Right atrium auricular region (tissue), 2 donors: ENCODE measurements around the gene BCKDHB. TPM values are rescaled to one million over a fixed set of nuclear protein-coding genes. Genes with fewer than 3 reads are reported as not detected.

Source experiments
- DNase-seq: peaks from one replicate; pipeline ENCODE4 v3.0.0-alpha.2; 2019; ENCODE audit warnings: low spot score
- H3K27ac ChIP-seq, 2 donors: fragments of 200-600 bp; sonication (generic); 1 replicate in 1 of 2; 2 replicates in 1 of 2; pipeline ENCODE4 v1.5.1; 2016 to 2019
- H3K27me3 ChIP-seq, 2 donors: fragments of 200-600 bp; sonication (generic); one replicate each; pipeline versions ENCODE4 v1.5.1 to v1.6.0; 2017 to 2019
- H3K36me3 ChIP-seq: fragments of 200-600 bp; sonication (generic); one replicate; pipeline ENCODE4 v1.5.1; 2016
- H3K4me1 ChIP-seq, 2 donors: fragments of 200-600 bp; sonication (generic); one replicate each; pipeline versions ENCODE4 v1.5.1 to v1.6.0; 2017 to 2019
- H3K4me3 ChIP-seq, 2 donors: fragments of 200-600 bp; sonication (generic); 1 replicate in 1 of 2; 2 replicates in 1 of 2; pipeline ENCODE4 v1.5.1; 2017 to 2019; ENCODE audit warnings: mild to moderate bottlenecking in 1 of 2, moderate library complexity in 1 of 2
- H3K9me3 ChIP-seq, 2 donors: fragments of 200-600 bp; sonication (generic); one replicate each; pipeline ENCODE4 v1.5.1; 2019
- CTCF ChIP-seq, 2 donors: fragments of 200-600 bp; sonication (generic); IDR thresholded peaks; one replicate each; pipeline ENCODE4 v1.5.1; 2019; ENCODE audit warnings: antibody characterized with exemption in 2 of 2
- total RNA-seq, 2 donors: library from RNA; depleted of rRNA; stranded (reverse); fragments of >200 nt; gene quantifications; one replicate each; pipeline ENCODE4 v1.1.0, GENCODE V29; 2016

Gene BCKDHB
- total RNA-seq, 2 donors from 2014 or later = 8.1 to 23.3 TPM

DNA sequence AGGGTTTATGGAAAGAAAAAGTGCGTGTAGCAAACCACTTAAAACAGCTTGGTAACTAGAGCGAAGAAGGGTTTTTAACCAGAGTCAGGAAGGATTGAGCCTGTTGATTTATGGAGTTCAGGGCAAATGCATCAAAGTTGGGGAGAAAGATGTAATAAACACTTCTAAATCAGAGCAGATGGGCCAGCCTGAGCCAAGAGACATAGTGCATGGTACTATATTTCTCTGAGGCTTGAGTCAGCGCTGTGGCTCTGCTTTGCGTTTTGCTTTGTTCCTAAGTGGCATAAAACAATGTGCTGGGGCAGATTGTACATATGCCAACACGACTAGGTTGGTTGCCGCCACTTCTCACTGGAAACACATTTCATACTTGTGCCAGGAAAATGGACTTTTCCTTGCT lies 111.3 kb downstream of the BCKDHB start:
- Histone ChIP-seq H3K4me1 (no peaks in the 10 kb centered on the region), H3K27ac (no peak overlapping the region), H3K9me3 (peaks cover 0 to 4% of the 10 kb centered on the region in 2 donors), H3K36me3 (no peaks in the 10 kb centered on the region), H3K4me3 (no peak overlapping the region), H3K27me3 (no peaks in the 10 kb centered on the region)
- no peak for DNase-seq
- no peak for TF ChIP-seq CTCF (IDR thresholded peaks at IDR 0.05)

- H3K36me3 ChIP-seq = no peaks in the 10 kb centered on the region
- no peak overlapping the region for H3K4me3 ChIP-seq
- H3K4me1 ChIP-seq = no peaks in the 10 kb centered on the region
- no peak for DNase-seq
- H3K27ac ChIP-seq = peak overlapping the region in 1 of 2 donors; percentile 38
- no peaks in the 10 kb centered on the region for H3K27me3 ChIP-seq
- peaks cover 0 to 4% of the 10 kb centered on the region in 2 donors for H3K9me3 ChIP-seq
- TF ChIP-seq CTCF (IDR thresholded peaks at IDR 0.05) = no peak
These were observed 117.3 kb downstream of the BCKDHB start for GRCh38 chr6:80223743-80224212.

DNA sequence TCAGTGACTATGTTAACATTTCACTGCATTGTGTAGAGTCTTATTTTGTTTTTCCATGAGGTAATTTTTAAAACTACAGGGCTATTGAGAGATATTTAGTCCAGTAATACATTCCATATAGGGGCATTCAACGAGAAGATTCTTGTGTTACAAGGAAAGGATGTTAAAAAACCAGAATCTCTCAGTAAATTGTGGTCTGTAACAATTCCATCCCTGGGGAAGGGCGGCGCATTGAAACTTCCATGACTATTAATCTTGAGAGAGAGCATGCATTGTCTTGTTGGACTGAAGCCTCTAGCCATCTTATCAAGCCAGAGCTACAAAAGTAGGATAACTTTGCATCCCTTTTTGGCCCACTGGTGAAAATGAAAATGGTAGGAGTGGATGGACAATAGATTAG lies 119.7 kb downstream of the BCKDHB start:
- Histone ChIP-seq H3K4me3 (no peak overlapping the region), H3K4me1 (no peaks in the 10 kb centered on the region), H3K9me3 (no peaks in the 10 kb centered on the region), H3K27ac (no peak overlapping the region), H3K27me3 (no peaks in the 10 kb centered on the region), H3K36me3 (no peaks in the 10 kb centered on the region)
- TF ChIP-seq CTCF (IDR thresholded peaks at IDR 0.05) = no peak
- DNase-seq = no peak

DNA sequence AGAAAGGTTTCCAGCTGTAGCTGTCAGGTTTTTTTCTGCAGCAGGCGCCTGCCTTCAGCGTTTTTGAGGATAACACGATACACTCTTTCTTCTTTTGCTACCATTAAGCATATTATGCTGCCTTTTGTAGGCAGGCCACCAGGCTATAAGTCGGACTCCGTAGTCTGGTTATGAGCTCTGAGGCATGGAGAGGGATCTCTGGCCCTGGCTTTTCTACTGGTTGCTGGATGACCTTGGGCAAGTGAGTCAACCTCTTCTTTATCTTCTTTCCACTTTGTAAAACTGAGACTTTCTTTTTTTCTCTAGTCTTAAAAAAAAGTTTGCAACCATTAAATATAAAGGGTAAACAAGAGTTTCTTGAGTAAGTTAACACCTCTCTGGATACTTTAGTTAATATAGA lies 120.2 kb downstream of the BCKDHB start:
- H3K27me3 ChIP-seq = no peaks in the 10 kb centered on the region
- H3K4me1 ChIP-seq = no peaks in the 10 kb centered on the region
- H3K36me3 ChIP-seq = no peaks in the 10 kb centered on the region
- TF ChIP-seq CTCF (IDR thresholded peaks at IDR 0.05) = no peak
- H3K9me3 ChIP-seq = no peaks in the 10 kb centered on the region
- no peak overlapping the region for H3K27ac ChIP-seq
- DNase-seq = no peak
- no peak overlapping the region for H3K4me3 ChIP-seq

- no peak for DNase-seq
- Histone ChIP-seq H3K27me3 (no peaks in the 10 kb centered on the region), H3K9me3 (no peaks in the 10 kb centered on the region), H3K36me3 (no peaks in the 10 kb centered on the region), H3K4me1 (no peaks in the 10 kb centered on the region), H3K4me3 (no peak overlapping the region), H3K27ac (no peak overlapping the region)
- TF ChIP-seq CTCF (IDR thresholded peaks at IDR 0.05) = no peak
These were observed 121.2 kb downstream of the BCKDHB start for GRCh38 chr6:80227545-80228105.

DNA sequence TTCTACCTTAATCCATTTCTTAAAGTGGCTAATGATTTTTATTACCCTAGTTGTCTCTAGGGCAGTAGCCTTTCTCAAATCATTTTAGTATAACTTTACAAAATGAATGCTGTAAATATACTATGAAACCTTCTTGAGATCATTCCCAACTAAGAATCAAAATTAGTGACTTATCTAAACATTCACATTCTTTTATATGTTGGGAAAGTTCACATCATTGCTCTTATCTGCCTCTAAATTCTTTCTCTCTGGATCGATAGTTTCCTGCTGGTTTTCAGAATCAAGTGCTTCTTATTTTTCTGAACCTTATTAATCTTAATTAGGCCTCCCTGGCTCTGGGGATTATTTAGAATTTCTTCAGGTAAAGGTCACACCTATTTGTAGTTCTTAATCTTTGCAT lies 126.8 kb downstream of the BCKDHB start:
- H3K4me1 ChIP-seq = no peaks in the 10 kb centered on the region
- no peak for TF ChIP-seq CTCF (IDR thresholded peaks at IDR 0.05)

More for the DNA sequence above, 126.8 kb downstream of the BCKDHB start:
- Histone ChIP-seq H3K27ac (no peak overlapping the region), H3K27me3 (no peaks in the 10 kb centered on the region), H3K36me3 (no peaks in the 10 kb centered on the region), H3K9me3 (no peaks in the 10 kb centered on the region), H3K4me3 (no peak overlapping the region)
- DNase-seq = no peak
